HG02678 (cell line): ENCODE data around the gene B3GNT4.
"Not testable (repeated sequence)": the region's sequence is repeated elsewhere in the genome, so short reads cannot be mapped to it uniquely, and the experiment has no call there.

Experiments
- ATAC-seq: cut with Tn5 transposase; IDR thresholded peaks from one replicate; pipeline ENCODE4 v1.9.1; 2021; ENCODE audit warnings: mild to moderate bottlenecking, moderate library complexity; ENCODE audit not compliant: unreplicated experiment

B3GNT4 gene

DNA sequence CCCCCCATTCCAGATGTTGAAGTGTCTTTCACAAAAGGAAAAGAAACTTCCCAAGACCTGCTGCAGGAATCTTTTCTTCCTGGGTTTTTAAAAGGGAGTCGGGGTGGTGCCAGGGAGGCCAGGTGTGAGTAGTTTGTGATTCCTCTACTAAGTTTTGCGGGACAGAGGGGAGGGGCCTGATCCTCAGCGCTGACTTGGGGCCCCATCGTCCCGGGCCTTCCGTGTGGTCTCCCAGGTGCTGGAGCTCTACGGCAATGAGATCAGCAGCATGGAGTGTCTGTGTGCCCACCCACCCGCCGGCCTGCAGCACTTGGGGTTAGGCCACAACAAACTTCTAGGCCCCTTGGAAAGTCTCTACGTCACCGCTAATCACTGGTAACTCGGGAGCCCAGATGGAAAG, 16.0 kb upstream of the B3GNT4 start:
- ATAC-seq, result no peak

DNA sequence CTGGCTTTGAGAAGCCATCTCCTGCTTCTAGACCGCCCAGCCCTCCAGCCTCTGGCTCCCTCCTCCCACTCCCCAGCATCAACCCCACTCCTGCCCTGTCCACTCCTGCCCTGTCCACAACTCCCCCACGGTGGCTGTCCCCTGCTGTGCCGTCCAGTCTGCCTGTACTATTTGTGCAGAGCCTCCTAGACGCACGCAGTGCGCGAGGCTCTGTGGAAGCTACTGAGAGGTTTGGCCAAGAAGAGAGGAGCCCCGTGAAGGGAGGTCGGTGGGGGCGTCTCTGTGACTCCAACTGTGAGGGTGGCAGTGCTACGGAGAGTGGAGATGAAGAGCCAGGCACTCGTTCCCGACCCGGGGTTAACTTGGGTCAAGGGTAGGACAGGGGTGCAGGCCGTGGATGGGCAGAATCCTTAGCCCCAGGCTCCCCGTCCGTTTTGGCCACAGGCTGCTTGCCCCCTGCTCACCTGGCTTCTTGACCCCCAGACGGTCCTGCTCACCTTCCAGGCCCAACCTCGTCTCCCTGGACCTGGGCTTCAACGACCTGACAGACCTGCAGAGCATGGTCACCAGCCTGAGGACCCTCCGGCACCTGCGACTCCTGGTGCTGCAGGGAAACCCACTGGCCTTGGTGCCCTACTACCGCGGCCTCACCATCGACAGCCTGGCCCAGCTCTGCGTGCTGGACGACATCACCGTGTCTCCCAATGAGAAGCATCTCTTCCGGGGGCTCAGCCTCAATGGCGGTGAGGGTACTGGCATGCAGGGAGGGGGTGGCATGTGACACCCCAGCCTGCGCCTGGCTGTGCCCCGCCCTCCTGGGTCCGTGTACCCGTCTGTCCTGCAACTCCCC, 13.7 kb upstream of the B3GNT4 start:
- ATAC-seq, result no peak

DNA sequence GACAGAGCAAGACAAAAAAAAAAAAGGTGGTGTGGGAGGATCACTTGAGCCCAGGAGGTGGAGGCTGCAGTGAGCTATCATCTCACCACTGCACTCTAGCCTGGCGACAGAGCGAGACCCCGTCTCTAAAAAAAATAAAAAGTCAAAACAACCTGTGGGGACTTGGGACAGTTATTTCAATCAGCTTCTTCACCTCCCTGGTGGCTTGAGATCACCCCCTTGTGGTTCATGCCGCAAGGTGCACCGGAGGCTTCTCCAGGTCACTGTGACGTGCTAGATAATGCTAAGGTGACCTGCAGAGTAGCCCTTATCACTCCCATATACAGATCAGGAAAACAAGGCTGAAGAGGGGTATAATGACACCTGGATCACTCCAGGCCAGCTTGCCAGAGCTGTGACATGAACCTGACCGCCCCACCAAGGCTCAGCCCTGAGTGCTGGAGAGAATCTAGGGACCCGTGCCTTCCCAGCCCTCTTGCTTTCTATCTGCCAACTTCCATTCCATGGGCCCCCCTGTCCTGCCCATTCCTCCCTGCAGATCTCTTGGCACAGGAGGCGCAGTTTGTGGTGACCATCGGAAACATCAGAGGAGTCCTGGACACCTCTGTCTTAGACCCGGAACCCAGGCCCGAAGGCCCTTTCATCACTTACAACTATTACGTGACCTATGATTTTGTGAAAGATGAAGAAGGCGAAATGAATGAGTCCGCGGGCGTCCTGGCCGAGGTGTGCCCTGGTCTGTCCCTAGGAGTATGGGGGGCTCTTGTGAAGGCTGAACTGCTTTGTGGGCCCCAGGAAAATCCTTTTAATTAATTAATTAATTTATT, 12.5 kb upstream of the B3GNT4 start:
- no peak for ATAC-seq

DNA sequence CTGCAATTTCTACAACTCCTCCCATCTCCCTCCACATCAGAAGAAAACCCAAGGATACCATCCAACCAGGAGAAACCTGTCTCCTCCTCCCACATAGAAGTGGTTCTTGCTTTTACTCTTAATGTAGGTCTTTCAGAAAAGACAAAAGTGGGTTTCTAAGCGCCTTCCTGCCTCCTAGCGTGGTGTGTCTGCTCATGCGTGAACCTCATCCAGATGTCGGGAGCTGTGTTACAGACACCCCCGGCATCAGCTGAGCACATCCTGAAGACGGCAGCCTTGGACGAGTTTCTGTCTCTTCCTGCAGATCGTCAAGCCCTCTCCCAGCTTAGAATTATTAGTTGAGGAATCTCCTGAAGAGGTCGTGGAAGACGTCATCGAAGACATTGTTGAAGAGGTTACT, 11.1 kb upstream of the B3GNT4 start:
- ATAC-seq, result no peak

DNA sequence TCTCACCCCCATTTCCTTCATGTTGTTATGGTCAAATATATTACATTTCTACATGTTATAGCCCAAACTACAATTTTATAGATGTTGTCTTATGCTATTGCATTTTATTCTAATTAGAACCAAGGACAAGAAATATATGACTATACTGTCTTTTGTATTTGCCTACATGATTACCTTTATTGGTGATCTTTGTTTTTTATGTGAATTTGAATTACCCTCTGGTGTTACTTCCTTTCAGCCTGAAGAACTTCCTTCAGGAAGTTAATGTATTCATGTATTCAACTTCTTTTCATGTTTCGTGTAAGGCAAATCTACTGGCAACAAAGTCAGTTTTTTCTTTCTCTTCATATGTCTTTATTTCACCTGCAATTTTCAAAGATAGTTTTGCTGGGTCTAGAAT, 8.7 kb upstream of the B3GNT4 start:
- no peak for ATAC-seq

DNA sequence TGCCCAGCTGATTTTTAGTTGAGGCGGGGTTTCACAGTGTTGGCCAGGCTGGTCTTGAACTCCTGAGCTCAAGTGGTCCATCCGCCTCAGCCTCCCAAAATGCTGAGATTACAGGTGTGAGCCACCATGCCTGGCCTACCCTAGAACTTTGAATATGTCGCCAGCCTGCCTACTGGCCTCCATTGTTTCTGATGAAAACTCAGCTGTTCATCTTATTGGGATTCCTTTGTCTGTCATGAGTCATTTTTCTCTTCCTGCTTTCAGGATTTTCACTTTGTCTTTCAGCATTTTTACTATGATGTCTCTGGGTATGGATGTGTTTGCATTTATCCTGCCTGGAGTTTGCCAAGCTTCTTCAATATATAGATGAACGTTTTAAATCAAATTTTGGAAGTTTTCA, 8.1 kb upstream of the B3GNT4 start:
- ATAC-seq, result no peak

DNA sequence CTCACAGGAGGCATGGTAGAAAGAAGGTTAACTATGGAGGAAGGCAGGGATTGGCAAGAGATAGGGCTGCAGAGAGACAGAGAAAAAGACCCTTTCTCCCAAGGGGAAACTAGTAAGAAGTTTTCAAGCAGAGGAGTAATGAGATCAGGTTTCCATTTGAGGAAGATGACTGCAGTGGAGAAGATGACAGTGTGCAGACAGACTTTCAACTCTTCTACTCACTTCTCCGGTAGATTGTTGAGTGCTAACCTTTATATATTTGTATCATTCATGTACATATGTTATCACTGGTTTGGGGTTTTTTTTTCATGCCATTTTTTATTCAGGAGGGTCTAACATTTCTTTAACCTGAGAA, 5.9 kb upstream of the B3GNT4 start:
- ATAC-seq, result no peak

DNA sequence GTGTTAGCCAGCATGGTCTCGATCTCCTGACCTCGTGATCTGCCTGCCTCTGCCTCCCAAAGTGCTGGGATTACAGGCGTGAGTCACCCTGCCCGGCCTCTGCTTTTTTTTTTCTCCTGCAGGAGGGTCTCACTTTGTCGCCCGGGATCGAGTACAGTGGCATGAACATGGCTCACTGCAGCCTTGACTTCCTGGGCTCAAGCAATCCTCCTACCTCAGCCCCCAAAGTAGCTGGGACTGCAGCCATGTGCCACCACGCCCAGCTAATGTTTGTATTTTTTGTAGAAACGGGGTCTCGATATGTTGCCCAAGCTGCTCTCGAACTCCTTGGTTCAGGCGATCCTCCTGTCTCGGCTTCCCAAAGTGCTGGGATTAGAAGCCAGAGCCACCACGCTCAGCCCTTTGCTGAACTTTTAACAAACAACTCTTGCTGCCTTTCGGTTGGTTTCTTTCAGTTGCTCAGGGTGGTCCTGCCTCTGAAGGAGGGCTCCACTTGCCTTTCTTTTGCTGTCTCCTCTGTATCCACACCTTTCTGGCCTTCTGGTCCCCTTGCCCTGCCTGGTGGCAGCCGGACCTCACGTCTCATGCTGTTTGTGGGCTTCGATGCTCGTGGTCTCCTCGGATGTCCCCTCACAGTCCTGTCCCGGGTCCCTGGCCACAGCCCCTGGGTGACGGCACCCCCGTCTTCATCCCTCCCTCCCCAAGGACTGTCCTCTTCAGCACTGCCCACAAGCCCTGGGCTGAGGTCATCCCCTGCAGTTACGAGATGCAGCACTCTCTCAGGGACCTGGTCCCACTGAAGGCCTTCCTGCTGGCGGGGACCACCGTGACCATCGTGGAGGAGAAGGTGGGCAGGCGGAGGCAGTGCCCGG, 3.8 kb upstream of the B3GNT4 start:
- no peak for ATAC-seq

DNA sequence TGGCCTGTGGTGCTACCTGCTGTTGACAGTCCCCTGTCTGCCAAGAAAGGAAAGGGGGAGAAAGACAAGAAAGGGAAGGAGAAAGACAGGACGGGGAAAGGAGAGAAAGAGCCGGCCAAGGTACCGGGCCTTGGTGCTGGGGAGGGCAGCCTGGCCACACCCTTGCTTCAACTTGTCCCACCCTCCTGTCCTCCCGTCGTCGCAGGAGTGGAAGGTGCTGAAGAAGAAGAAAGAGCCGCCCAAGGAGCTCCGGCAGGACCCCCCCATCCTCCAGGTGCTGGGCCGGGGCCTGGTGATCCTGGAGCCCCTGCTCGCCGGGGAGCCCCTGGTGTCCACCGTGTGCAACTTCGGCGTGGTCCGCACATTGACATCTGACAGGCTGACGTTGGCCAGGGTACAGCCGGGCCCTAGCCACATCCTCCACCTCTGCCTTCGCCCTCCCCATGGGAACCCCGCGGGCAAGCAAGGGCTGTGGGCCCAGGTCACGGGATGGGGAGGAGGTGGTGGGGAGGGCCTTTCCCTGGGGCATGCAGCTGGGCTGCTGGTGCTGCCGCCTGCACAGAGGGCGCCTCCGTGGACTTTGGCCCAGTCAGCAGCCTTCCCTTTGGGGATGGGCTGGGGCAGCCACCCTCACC, 2.9 kb upstream of the B3GNT4 start:
- ATAC-seq, result no peak

DNA sequence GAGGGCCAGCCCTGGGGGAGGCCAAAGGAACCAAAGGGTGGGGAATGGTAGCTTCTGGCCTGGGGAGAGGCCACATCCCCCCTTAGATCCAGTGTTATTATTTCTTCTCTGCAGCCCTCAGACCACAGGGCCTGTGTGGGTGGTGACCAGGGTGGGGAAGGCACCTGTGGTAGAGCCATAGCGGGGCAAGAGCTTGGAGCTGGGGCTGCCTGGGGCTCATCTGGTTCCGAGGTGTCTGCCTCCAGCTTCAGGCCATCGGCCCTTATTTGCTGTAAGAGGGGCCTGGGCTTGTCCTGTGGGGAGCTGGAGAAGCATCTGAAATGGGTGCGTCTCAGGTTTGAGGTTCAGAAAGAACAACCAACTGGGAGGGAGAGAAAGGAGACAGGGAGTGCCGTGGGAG, 2.1 kb upstream of the B3GNT4 start:
- ATAC-seq, result no peak

DNA sequence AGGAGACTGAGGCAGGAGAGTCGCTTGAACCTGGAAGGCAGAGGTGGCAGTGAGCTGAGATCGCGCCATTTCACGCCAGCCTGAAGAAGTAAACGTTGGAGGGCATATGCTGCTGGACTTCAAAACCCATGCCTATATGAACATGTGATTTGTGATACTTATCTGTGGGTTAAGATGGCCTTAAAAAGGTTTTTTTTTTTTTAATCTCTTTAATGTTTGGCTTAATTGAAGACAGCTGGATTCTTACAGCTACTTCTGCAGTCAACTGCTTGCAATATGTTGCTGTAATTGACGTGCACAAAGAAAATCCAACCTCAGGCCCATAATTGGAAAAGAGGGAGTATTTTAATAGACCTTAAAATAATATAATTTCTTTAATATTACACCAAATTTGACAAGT, 1.5 kb upstream of the B3GNT4 start:
- no peak for ATAC-seq

DNA sequence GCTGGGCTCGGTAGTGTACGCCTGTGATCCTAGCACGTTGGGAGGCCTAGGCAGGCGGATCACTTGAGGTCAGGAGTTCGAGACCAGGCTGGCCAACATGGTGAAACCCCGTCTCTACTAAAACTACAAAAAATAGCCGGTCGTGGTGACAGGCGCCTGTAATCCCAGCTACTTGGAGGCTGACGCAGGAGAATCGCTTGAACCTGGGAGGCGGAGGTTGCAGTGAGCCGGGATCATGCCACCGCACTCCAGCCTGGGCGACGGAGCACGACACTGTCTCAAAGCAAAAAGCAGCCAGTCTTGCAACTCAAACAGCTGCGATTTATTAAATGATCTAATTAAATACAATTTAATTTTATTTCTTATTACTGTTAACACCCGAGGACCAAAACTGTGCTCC, 698 bp upstream of the B3GNT4 start:
- ATAC-seq, result not testable (repeated sequence)

DNA sequence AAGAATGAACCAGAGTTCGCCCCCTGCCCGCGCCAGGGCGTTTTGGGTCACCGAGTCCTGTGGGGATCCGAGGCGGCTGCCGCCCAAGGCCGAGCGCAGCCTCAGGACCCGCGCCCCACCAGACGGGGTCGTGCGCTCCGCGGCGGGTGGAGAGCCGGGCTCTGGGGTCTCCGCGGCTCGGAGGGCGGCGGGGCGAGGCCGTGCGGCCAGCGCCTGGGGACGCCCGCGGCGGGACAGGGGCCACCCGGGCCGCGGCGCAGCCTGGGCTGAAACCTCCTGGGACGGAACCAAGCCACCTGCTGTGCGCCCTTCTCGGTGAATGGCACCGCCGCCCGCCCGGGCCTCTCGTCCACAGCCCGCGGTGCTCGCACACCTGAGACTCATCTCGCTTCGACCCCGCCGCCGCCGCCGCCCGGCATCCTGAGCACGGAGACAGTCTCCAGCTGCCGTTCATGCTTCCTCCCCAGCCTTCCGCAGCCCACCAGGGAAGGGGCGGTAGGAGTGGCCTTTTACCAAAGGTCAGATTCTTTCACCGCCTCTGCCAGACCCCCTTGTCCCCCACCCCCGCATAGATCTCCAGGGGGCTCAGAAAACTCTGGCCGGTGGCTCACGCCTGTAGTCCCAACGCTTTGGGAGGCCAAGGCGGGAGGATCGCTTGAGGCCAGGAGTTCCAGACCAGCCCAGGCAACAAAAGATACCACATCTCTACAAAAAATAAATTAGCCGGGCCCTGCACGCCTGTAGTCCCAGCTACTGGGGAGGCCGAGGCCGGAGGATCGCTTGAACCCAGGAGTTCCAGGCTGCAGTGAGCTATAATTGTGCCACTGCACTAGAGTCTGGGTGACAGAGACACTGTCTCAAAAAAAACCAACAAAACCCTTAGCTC, 901 bp downstream of the B3GNT4 start:
- no peak for ATAC-seq

DNA sequence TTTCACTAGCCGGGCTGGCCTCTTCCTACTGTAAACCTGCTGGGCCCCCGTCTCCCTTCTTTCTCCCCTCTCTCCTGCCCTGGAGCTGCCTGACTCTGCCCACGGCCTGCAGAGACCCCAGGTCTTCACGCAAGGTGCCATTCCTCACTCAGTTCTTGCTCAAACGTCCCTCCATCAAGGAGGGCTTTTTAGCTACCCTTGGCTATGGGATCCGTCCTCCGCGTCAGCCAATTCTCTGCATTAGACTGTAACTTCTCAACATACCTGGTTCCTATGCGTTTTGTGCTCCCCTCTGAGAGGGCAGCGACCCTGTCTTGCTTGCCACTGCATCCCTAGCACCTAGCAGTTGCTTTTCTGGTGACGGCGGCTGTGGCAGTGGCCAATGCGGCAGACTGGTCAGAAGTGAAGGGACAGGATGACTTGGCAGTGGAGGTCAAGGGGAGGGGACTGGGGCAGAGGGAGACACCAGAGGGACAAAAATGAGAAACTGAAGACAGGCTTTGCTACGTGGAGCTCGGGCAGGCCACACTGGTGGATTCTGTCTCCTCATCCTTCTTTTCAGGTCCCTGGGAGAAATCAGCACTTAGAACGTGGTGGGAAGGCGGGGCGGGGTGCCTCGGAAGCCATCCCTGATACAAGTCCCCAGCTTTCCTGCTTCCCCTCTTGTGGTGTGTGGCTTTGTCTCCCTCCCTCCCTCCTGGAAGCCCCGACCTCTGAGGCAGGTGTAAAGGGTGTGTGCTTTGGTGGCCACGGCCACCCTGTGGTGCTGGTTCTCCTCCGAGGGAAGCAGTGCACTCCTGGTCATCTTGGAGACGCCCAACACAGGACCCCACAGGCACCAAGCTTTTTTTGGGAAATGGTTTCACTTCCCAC, 1.8 kb downstream of the B3GNT4 start:
- no peak for ATAC-seq

DNA sequence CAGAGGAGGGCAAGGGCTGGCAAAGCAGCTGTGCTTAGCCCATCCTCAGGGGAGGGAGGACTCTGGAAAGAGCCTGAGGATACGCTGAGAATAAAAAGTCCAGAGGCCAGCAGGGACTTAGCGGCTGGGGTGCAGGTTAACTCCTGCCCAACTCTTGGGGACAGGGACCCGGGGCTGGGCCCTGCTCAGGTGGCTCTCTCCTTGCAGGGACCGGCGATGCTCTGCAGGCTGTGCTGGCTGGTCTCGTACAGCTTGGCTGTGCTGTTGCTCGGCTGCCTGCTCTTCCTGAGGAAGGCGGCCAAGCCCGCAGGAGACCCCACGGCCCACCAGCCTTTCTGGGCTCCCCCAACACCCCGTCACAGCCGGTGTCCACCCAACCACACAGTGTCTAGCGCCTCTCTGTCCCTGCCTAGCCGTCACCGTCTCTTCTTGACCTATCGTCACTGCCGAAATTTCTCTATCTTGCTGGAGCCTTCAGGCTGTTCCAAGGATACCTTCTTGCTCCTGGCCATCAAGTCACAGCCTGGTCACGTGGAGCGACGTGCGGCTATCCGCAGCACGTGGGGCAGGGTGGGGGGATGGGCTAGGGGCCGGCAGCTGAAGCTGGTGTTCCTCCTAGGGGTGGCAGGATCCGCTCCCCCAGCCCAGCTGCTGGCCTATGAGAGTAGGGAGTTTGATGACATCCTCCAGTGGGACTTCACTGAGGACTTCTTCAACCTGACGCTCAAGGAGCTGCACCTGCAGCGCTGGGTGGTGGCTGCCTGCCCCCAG, 2.8 kb downstream of the B3GNT4 start:
- no peak for ATAC-seq

DNA sequence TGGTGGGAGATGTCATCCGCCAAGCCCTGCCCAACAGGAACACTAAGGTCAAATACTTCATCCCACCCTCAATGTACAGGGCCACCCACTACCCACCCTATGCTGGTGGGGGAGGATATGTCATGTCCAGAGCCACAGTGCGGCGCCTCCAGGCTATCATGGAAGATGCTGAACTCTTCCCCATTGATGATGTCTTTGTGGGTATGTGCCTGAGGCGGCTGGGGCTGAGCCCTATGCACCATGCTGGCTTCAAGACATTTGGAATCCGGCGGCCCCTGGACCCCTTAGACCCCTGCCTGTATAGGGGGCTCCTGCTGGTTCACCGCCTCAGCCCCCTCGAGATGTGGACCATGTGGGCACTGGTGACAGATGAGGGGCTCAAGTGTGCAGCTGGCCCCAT, 3.5 kb downstream of the B3GNT4 start:
- no peak for ATAC-seq

DNA sequence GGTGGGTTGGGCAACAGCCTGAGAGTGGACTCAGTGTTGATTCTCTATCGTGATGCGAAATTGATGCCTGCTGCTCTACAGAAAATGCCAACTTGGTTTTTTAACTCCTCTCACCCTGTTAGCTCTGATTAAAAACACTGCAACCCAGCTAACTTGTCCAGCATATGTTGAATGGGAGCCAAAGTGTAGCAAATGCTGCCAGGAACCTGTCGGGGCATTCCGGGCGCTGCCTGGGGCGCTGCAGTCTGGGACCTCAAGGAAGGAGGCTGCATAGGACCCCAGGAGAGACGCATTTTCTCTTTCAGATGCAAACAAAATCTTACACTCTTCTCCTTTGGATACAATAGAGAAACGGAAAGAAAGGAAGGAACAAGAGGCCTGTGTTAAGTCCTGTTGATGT, 3.9 kb downstream of the B3GNT4 start:
- ATAC-seq, result no peak
